Measurements from ENCODE around the gene NTHL1. TPM values are rescaled to one million over a fixed set of nuclear protein-coding genes. Genes with fewer than 3 reads are reported as not detected.
A peak's percentile ranks its signal among the peaks of the same experiment; 100 is the strongest.

Gene NTHL1
- polyA plus RNA-seq, 1 donor = 13.5 TPM

GRCh38 chr16:2007081-2007836, 40.4 kb downstream of the NTHL1 start:
- DNase-seq = no peak

DNA sequence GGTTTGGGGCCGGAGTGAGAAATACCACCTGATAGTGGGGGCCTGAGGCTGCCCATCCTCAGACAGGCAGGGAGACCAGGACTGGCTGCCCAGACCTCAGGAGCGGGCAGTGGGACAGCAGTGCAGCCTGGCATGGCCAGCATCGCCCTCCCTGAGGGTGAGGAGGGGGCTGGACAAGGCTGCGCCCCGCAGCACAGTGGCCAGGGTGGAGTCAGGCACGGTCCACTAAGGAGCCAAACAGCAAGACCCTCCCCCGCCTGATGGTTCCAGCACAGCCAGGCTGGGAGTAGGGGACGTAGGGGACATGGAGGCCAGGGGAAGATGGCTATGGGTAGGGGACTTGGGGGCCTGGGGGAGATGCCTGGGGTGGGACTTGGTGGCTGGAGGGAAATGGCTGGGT, 41.3 kb downstream of the NTHL1 start:
- DNase-seq = no peak

- no peak for DNase-seq
These were observed 42.0 kb downstream of the NTHL1 start for GRCh38 chr16:2005646-2006045.

DNA sequence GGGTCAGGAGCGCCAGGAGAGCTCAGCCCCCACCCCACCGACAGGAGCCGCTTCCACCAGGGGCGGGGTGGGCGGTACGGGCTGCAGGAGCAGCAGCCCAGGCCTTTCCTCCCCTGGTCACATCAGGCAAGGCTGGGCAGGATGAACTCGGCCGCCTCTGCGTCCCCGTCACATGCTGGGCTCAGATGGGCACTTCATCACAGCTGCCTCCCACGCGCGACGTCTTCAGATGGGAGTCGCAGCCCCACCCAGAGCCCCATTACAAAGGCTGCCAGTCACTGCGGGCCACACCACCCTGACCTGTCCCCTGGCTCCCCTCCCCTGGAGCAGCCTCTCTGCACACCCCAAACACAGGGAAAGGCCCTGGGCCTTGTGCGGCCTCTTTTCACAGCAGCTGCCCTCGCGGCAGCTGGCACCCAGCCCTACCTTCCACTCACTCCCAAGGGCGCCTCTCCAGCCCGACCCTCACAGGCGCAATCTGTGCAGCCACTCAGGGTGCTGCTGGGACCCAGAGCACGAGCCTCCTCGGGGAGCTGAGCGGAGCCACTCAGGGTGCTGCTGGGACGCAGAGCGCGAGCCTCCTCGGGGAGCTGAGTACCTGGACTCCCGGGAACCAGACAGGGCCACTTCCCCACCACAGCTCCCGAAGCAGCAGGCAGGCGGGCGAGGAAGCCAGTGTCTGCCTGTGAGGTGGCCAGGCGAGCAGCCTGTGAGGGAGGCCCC, 42.7 kb downstream of the NTHL1 start:
- no peak for DNase-seq

DNA sequence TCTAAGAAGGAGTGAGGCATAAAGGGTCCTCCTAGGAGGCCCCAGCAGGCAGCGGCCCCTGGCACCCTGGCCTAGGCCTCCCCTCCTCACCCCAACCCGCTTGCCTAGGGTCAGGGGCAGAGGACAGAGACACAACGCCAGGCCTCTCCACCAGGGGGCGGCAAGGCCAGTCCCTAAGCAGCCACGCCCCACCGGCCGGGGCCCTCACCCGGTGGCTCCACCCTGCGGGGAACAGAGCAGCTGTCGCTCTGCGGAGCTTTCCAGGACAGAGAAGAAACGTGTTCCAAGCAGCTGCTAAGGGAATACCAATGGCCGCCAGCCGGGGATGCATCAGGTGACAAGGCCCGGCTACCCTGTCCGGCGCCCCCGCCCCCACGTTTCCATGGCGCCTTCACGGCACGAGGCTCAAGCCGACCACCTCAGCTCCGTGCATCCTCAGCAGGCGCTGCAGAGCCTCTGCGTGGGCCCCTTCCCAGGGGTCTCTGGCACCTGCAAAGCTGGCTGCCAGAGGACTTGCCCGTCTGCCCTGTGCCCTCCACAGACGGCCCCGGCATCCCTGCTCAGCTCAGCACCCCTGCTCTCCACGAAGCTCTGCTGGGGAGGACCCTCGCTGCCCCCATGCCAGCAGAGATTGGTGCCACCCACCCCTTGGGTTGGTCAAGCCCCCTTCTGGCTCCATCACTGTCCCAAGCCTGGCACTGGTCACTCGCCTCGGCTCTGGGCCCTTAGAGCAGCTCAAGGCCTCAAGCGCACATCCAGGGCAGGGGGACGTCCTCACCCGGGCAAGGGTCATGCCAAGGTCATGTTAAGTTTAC, 43.6 kb downstream of the NTHL1 start:
- peak; percentile 86 for DNase-seq

DNA sequence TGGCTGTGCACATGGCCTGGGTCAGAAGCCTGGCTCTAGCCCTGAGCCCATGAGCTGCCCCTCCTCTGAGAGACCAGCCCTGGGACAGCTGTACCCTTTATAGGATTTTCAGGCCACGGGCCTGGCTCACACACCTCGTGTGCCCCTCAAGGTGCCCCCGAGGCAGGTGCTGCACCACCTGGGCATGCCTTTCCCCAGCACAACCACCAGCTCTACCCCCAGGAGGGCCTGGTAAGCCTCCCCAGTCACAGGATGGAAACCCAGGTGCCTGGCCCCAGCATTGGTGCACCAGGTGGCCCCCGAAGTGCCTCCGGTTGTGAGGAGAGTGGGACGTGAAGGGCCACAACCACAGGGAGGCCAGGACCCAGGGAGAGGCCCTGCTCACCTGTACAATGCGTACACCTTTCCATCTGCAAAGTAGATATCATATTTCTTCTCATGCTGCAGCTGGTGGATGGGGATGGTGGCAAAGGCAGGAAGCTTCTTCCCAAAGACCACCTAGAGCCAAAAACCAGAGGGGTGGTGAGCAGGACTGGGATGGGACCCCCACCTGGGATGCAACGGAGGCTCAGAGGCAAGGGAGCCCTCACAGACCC, 44.3 kb downstream of the NTHL1 start:
- no peak for DNase-seq

- DNase-seq = no peak
These were observed 45.0 kb downstream of the NTHL1 start for GRCh38 chr16:2002406-2003230.

DNA sequence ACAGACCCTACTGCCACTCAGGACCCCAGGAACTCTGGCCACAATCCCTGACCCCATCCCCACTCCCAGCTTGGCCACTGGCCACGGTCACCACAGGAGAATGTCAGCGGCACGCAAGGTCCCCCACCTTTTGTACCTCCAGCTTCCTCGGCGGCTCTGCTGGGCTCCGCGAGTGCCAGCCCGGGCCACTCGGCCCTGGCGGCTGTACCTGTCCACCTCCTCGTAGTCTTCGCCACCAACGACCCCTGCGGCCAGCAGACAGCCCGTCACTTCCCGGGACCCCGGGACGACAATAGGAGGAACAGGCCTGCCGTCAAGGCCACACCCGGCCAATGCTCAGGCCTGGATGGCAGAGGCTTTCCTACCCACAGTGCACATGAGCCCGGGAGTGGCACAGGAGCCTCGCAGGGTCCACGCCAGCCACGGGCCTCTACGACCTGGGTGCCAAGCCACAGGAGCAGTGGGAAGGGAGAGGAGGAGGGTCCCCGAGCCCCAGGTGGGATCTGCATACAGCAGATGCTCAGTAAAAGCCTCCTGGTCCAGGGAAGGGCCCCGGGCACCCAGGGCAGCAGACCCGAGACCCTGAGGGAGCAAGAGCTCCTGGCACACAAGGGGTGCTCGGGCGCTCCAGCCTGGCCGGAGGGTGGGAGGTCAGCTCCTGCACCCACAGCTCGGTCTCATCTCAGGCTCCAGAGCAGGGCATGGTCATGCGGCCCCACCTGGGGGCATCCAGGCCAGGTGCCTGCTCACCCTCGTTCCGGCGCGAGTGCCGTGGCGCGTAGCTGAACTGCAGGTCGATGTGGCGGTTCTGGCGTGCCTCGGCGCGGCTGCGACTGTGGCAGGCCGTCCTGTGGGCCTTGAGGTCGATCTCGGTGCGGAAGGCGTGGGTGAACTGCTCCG, 45.9 kb downstream of the NTHL1 start:
- no peak for DNase-seq

GRCh38 chr16:2001035-2001434, 46.6 kb downstream of the NTHL1 start:
- DNase-seq = no peak

DNA sequence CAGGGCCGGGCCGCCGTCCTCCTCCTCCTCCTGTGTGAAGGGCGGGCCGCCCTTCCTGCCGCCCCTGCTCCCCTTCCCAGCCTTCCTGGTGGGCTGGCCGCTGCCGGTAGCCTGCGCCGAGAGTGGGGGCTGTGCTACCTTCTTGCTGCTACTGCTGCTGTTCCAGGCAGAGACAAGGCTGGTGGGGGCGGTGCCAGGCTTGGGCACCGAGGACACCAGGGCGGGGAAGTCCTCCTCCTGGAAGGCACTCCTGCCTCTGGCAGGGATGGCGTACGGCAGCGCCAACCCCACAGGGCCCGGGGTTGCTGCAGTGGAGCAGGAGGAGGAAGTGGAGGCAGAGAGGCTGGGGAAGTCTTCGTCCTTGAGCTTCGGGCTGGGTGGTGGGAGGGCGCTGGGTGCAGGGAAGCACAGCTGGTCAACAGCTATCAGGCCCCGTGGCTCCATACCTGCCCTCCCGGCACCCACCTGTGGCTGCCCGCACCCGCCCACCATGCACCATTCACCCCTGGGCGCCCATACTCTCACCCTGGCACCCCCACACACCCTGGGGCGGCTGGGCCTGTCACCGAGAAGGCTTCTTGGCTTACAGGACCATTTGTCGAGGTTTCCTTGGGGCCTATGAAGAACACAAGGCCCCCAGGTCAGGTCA, 47.6 kb downstream of the NTHL1 start:
- no peak for DNase-seq

- no peak for DNase-seq
These were observed 48.5 kb downstream of the NTHL1 start for GRCh38 chr16:1998852-1999801.

GRCh38 chr16:1998360-1998835, 49.2 kb downstream of the NTHL1 start:
- no peak for DNase-seq

DNA sequence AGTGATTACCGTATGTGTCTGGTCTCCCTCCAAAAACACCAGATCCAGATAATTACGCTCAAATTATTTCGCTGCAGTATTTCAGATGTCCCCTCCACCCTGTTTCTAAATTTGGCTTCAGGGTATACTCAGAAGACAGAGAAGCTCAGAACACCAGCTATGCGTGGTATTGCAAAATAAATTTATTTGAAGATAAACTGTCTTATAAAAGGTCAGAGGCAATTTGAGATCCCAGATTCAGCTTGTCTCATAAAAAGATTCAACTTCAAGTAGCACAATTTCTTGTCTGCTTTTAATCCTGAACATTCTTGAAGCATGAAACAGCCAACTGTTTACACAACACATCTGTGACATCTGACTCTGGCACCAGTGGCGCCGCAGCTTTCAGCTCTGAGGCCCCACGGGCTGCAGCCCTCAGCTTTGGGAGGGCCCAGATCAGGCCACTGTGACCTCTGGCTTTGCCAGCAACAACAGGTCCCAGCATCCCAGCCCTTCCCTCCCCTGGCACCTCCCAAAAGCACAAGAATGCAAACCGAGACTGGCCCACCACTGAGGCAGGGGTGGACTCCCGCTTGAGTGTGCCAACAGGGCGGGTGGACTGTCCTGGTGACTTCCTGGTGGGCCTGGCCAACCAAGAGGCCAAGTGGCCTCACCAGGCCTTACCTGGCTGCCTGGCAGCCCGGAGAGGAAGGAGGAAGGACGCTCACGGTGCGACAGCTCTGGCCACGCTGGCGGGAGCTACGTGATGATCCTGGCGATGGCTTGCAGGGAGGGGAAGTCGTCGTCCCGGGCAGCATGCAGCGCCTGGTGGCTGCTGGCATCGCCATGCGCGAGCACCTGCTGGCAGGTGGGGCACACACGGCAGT, 49.9 kb downstream of the NTHL1 start:
- no peak for DNase-seq

- no peak for DNase-seq
These were observed 53.9 kb downstream of the NTHL1 start for GRCh38 chr16:1993731-1994131.

GRCh38 chr16:1992704-1993317, 54.8 kb downstream of the NTHL1 start:
- DNase-seq = no peak

DNA sequence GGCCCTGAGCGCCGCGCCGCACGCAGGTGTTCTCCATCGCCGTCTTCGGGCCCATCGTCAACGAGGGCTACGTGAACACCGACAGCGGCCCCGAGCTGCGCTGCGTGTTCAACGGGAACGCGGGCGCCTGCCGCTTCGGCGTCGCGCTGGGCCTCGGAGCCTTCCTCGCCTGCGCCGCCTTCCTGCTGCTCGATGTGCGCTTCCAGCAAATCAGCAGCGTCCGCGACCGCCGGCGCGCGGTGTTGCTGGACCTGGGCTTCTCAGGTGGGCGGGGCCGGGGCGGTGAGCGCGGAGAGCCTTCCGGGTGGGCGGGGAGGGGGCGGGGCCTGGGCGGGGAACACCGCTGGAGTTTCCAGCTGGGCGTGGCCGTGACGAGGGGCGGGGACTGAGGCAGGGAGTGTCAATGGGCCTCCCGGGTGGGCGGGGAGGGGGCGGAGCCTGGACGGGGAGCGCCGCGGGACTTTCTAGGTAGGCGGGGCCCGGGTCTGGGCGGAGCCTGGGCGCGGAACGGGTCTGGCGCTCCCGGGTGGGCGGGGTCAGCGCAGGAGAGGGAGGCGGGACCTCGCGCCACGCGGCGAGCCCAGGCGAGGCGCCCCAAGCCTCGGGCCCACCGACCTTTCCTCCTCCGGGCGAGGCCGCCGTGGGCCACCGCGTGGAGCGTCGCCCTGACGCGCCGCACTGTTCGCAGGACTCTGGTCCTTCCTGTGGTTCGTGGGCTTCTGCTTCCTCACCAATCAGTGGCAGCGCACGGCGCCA, 55.5 kb downstream of the NTHL1 start:
- DNase-seq = peak; percentile 85

DNA sequence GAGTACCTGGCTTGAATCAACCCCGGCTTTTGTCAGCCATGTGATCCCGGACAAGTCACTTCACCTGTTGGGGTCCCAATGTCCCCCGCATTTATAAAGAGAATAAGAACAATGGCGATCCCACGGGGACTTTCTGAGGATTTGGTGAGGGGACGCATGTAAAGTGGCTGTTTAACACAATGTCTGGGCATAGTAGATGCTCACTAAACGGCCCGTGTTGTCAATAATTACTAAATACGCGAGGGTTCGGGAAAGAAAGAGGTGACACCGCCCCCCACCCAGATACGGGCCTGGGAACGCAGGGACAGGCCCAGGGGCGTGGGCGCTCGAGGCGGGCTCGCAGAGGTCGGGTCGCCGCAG, 56.1 kb downstream of the NTHL1 start:
- no peak for DNase-seq

All from hindlimb muscle (tissue), 1 donor.